ENCODE results near the gene SH2D7. TPM values are rescaled to one million over a fixed set of nuclear protein-coding genes. Genes with fewer than 3 reads are reported as not detected.

The SH2D7 gene
- total RNA-seq = not detected

GRCh38 chr15:78092261-78093041, at the start of gene SH2D7:
TSS of gene SH2D7 (plus strand) at chr15:78092561. CDS start at chr15:78092585, 24 bp downstream.
- peaks cover 4% of the 10 kb centered on the region for H3K4me1 Mint-ChIP-seq (ENCODE audit: low read depth)

GRCh38 chr15:78044407-78045155, 47.8 kb upstream of the SH2D7 start:
- DNase-seq = peak; percentile 68
- peaks cover 42% of the 10 kb centered on the region for H3K36me3 Mint-ChIP-seq (ENCODE audit: low read depth)

More at GRCh38 chr15:78092261-78093041, at the start of gene SH2D7:
- H3K4me3 Mint-ChIP-seq = no peak within 1 kb of the TSS
- intact Hi-C loops (cut with micrococcal nuclease) = no loop called here
- H3K27ac Mint-ChIP-seq = no peak within 1 kb of the TSS
- no peaks in the 10 kb centered on the region for H3K36me3 Mint-ChIP-seq (ENCODE audit: low read depth)
- DNase-seq (peak; percentile 2), ATAC-seq (no peak)
- H3K9me3 Mint-ChIP-seq = no peaks in the 10 kb centered on the region
- H3K27me3 Mint-ChIP-seq = no peaks in the 10 kb centered on the region
- CTCF ChIA-PET = interaction anchor here (1.3 to 2.4 kb wide), 5 partner anchors 16 to 126 kb away, joined by 3 to 11 read pairs (median 3); no protein-coding TSS in a partner anchor
- POLR2A ChIA-PET = interaction anchor here (0.6 to 1.6 kb wide), 3 partner anchors 11 to 150 kb away, joined by 3 to 9 read pairs (median 4); no protein-coding TSS in a partner anchor
- TF ChIP-seq CTCF (IDR thresholded peaks at IDR 0.05) = no peak

GRCh38 chr15:78045189-78045588, 47.2 kb upstream of the SH2D7 start:
- H3K36me3 Mint-ChIP-seq (ENCODE audit: low read depth) = peaks cover 43% of the 10 kb centered on the region
- H3K9me3 Mint-ChIP-seq = no peaks in the 10 kb centered on the region
- ATAC-seq (no peak), DNase-seq (no peak)
- POLR2A ChIA-PET = interaction anchor here (0.8 to 1.2 kb wide), 3 partner anchors 10 to 255 kb away, joined by 3 read pairs; partner anchors contain the start of gene SKIC8
- no peak for TF ChIP-seq CTCF (IDR thresholded peaks at IDR 0.05)
- no peak overlapping the region for H3K4me3 Mint-ChIP-seq
- H3K4me1 Mint-ChIP-seq (ENCODE audit: low read depth) = peaks cover 94% of the 10 kb centered on the region
- peak overlapping the region; percentile 92 for H3K27ac Mint-ChIP-seq
- intact Hi-C loops (cut with micrococcal nuclease) = no loop called here
- CTCF ChIA-PET = interaction anchor here (0.8 to 1.4 kb wide), 5 partner anchors 10 to 63 kb away, joined by 3 to 6 read pairs (median 3); partner anchors contain the start of gene TBC1D2B
- H3K27me3 Mint-ChIP-seq = no peaks in the 10 kb centered on the region

More at GRCh38 chr15:78044407-78045155, 47.8 kb upstream of the SH2D7 start:
- CTCF ChIA-PET = interaction anchor here (0.8 to 1.4 kb wide), 6 partner anchors 9 to 86 kb away, joined by 3 to 6 read pairs (median 3); partner anchors contain the start of gene TBC1D2B
- intact Hi-C loops (cut with micrococcal nuclease) = no loop called here
- Mint-ChIP-seq H3K27me3 (no peaks in the 10 kb centered on the region), H3K4me1 (ENCODE audit: low read depth) (peaks cover 94% of the 10 kb centered on the region), H3K27ac (peak overlapping the region; percentile 92), H3K9me3 (no peaks in the 10 kb centered on the region), H3K4me3 (no peak overlapping the region)
- no peak for TF ChIP-seq CTCF (IDR thresholded peaks at IDR 0.05)
- POLR2A ChIA-PET = interaction anchor here (0.8 to 1.2 kb wide), 3 partner anchors 11 to 255 kb away, joined by 3 read pairs; partner anchors contain the start of gene SKIC8
- ATAC-seq = peak; percentile 73

GRCh38 chr15:78046796-78047341, 45.5 kb upstream of the SH2D7 start:
- peaks cover 96% of the 10 kb centered on the region for H3K4me1 Mint-ChIP-seq (ENCODE audit: low read depth)
- no peaks in the 10 kb centered on the region for H3K9me3 Mint-ChIP-seq
- H3K4me3 Mint-ChIP-seq = peak overlapping the region; percentile 7
- peak overlapping the region; percentile 95 for H3K27ac Mint-ChIP-seq
- ATAC-seq = peak; percentile 35
- intact Hi-C loops (cut with micrococcal nuclease) = no loop called here
- ChIA-PET CTCF (interaction anchor here (1.1 to 8.3 kb wide), 4 partner anchors 12 to 63 kb away, joined by 3 to 83 read pairs (median 8); no protein-coding TSS in a partner anchor), POLR2A (interaction anchor here (1.1 to 2.4 kb wide), 3 partner anchors 10 to 26 kb away, joined by 4 to 5 read pairs (median 5); no protein-coding TSS in a partner anchor)
- no peaks in the 10 kb centered on the region for H3K27me3 Mint-ChIP-seq
- peaks cover 45% of the 10 kb centered on the region for H3K36me3 Mint-ChIP-seq (ENCODE audit: low read depth)
- DNase-seq = peak; percentile 60
- TF ChIP-seq CTCF (IDR thresholded peaks at IDR 0.05) = no peak
